HepG2 (cell line): ENCODE results near the gene DNAJC18.

Experiments used
- GABPA ChIP-seq, 2 experiments: IDR thresholded peaks; 2 replicates each; pipeline ENCODE4 v1.6.1; 2011 to 2016; ENCODE audit warnings: low read depth in 2 of 2, low read length in 1 of 2, missing biosample characterization in 1 of 2, missing genetic modification characterization in 1 of 2
- KDM4B ChIP-seq: sonication (generic); formaldehyde crosslinking; IDR thresholded peaks from 2 replicates; pipeline ENCODE4 v1.4.0; 2020; ENCODE audit warnings: missing genetic modification reagents
- KLF9 ChIP-seq: IDR thresholded peaks from 2 replicates; pipeline ENCODE4 v1.6.1; 2016; ENCODE audit warnings: low read depth
- POLR2AphosphoS5 ChIP-seq: IDR thresholded peaks from 2 replicates; pipeline ENCODE4 v1.6.1; 2012; ENCODE audit warnings: low read depth, low read length
- SMARCE1 ChIP-seq: fragments of 450-650 bp; IDR thresholded peaks from 2 replicates; pipeline ENCODE4 v1.6.1; 2017; ENCODE audit warnings: borderline replicate concordance
- SMC3 ChIP-seq: IDR thresholded peaks from 2 replicates; pipeline ENCODE4 v1.6.1; 2011; ENCODE audit warnings: low read length, improper control_type of control experiment
- THYN1 ChIP-seq: sonication (generic); formaldehyde crosslinking; IDR thresholded peaks from 2 replicates; pipeline ENCODE4 v1.8.1; 2023; ENCODE audit warnings: low read depth, mild to moderate bottlenecking, moderate library complexity, missing genetic modification reagents, borderline replicate concordance
- ZNF660 ChIP-seq: sonication (generic); formaldehyde crosslinking; IDR thresholded peaks from 2 replicates; pipeline ENCODE4 v1.5.1; 2020; ENCODE audit warnings: mild to moderate bottlenecking, low read depth, missing genetic modification reagents, borderline replicate concordance

DNA sequence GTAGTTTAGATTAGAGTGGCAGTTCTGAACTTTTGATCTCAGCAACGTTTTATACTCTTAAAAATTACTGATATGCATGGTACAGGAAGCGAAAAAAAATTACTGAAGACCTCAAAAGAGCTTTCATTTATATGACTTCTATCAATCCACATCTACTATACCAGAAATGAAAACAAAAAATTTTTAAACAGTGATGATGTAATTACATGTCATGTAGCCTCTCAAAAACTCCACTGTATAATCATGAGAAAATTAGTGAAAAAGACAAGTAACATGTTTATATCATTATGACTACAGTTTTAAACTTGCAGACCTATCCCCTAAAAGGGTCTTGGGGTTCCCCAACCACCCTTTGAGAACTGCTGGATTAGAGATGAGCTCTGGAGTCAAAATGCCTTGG lies 9.3 kb downstream of the DNAJC18 start:
- TF ChIP-seq SMC3: no peak
- TF ChIP-seq KLF9 (CRISPR knock-in tag): no peak
- no peak for TF ChIP-seq KDM4B (CRISPR knock-in tag)
- no peak for TF ChIP-seq GABPA (IDR thresholded peaks at IDR 0.05; ENCODE audit: low read depth, low read length)
- no peak for TF ChIP-seq GABPA (CRISPR knock-in tag; IDR thresholded peaks at IDR 0.05; ENCODE audit: low read depth)
- no peak for TF ChIP-seq SMARCE1
- no peak for TF ChIP-seq THYN1
- TF ChIP-seq ZNF660: no peak
- no peak for TF ChIP-seq POLR2AphosphoS5
